HepG2 (cell line): ENCODE measurements around the gene TSC22D4. TPM values are rescaled to one million over a fixed set of nuclear protein-coding genes. Genes with fewer than 3 reads are reported as not detected.
A peak's percentile ranks its signal among the peaks of the same experiment; 100 is the strongest.

ENCODE experiments used
- DMAP1 ChIP-seq: IDR thresholded peaks from 2 replicates; pipeline ENCODE4 v1.6.1; 2016
- GLI4 ChIP-seq: sonication (generic); formaldehyde crosslinking; IDR thresholded peaks from 2 replicates; pipeline ENCODE4 v1.5.1; 2020; ENCODE audit warnings: missing genetic modification reagents, mild to moderate bottlenecking, moderate library complexity, borderline replicate concordance
- HNF4A ChIP-seq: sonication (generic); formaldehyde crosslinking; IDR thresholded peaks from 2 replicates; pipeline ENCODE4 v1.4.0; 2020; ENCODE audit warnings: missing genetic modification reagents
- HNRNPK ChIP-seq: fragments of 200-400 bp; formaldehyde crosslinking; IDR thresholded peaks from 2 replicates; pipeline ENCODE4 v1.6.1; 2018; ENCODE audit warnings: low read length, low read depth, moderate library complexity, mild to moderate bottlenecking; ENCODE audit not compliant: poor library complexity, severe bottlenecking
- KDM3A ChIP-seq: IDR thresholded peaks from 2 replicates; pipeline ENCODE4 v1.6.1; 2018; ENCODE audit warnings: low read depth, missing compliant biosample characterization
- KDM5B ChIP-seq: sonication (generic); formaldehyde crosslinking; IDR thresholded peaks from 2 replicates; pipeline ENCODE4 v1.4.0; 2020; ENCODE audit warnings: missing genetic modification reagents, mild to moderate bottlenecking, borderline replicate concordance
- KDM6A ChIP-seq: IDR thresholded peaks from 2 replicates; pipeline ENCODE4 v1.6.1; 2016; ENCODE audit warnings: low read depth
- MAZ ChIP-seq, 2 experiments: sonication (generic) in 1 of 2; formaldehyde crosslinking in 1 of 2; IDR thresholded peaks; 2 replicates each; pipeline versions ENCODE4 v1.5.0 to v1.6.1; 2012 to 2020; ENCODE audit warnings: low read depth in 2 of 2, mild to moderate bottlenecking in 2 of 2, borderline replicate concordance in 1 of 2, improper control_type of control experiment in 1 of 2, low read length in 1 of 2, missing genetic modification reagents in 1 of 2, moderate library complexity in 1 of 2
- NONO ChIP-seq, 2 experiments: fragments of 450-650 bp in 1 of 2; sonication (generic) in 1 of 2; formaldehyde crosslinking in 1 of 2; IDR thresholded peaks in 1 of 2; conservative IDR thresholded peaks in 1 of 2; 2 replicates each; pipeline versions ENCODE4 v1.6.1 to v1.8.0; 2017 to 2022; ENCODE audit warnings: mild to moderate bottlenecking in 1 of 2, missing genetic modification reagents in 1 of 2, moderate library complexity in 1 of 2
- NPAS2 ChIP-seq: sonication (generic); formaldehyde crosslinking; IDR thresholded peaks from 2 replicates; pipeline ENCODE4 v1.8.0; 2022; ENCODE audit warnings: mild to moderate bottlenecking, missing genetic modification reagents, borderline replicate concordance
- PHF8 ChIP-seq: sonication (generic); formaldehyde crosslinking; IDR thresholded peaks from 2 replicates; pipeline ENCODE4 v1.5.0; 2020; ENCODE audit warnings: missing genetic modification reagents
- POGZ ChIP-seq: sonication (generic); formaldehyde crosslinking; IDR thresholded peaks from 2 replicates; pipeline ENCODE4 v1.4.0; 2020; ENCODE audit warnings: mild to moderate bottlenecking, missing genetic modification reagents
- RXRB ChIP-seq: IDR thresholded peaks from 2 replicates; pipeline ENCODE4 v1.6.1; 2016; ENCODE audit warnings: borderline replicate concordance, missing genetic modification reagents, missing compliant biosample characterization
- SOX13 ChIP-seq, 3 experiments: fragments of 450-650 bp in 1 of 3; sonication (generic) in 1 of 3; formaldehyde crosslinking in 1 of 3; IDR thresholded peaks in 2 of 3; conservative IDR thresholded peaks in 1 of 3; 2 replicates each; pipeline versions ENCODE4 v1.5.0 to v1.6.1; 2016 to 2020; ENCODE audit warnings: antibody characterized with exemption in 1 of 3, mild to moderate bottlenecking in 1 of 3, missing compliant biosample characterization in 1 of 3, missing genetic modification reagents in 1 of 3, moderate library complexity in 1 of 3
- SP5 ChIP-seq: IDR thresholded peaks from 2 replicates; pipeline ENCODE4 v1.6.1; 2016; ENCODE audit warnings: low read depth, borderline replicate concordance
- SRY ChIP-seq: sonication (generic); formaldehyde crosslinking; IDR thresholded peaks from 2 replicates; pipeline ENCODE4 v1.8.0; 2022; ENCODE audit warnings: mild to moderate bottlenecking, missing genetic modification reagents
- TARDBP ChIP-seq: sonication (generic); formaldehyde crosslinking; IDR thresholded peaks from 2 replicates; pipeline ENCODE4 v1.8.0; 2022; ENCODE audit warnings: mild to moderate bottlenecking, missing genetic modification reagents
- TEAD3 ChIP-seq: optimal IDR thresholded peaks from 2 replicates; pipeline ENCODE3; 2016; ENCODE audit warnings: borderline replicate concordance
- ZFX ChIP-seq: sonication (generic); formaldehyde crosslinking; IDR thresholded peaks from 2 replicates; pipeline ENCODE4 v1.4.0; 2020; ENCODE audit warnings: mild to moderate bottlenecking, low read depth, missing genetic modification reagents, moderate library complexity
- ZNF143 ChIP-seq: sonication (generic); formaldehyde crosslinking; IDR thresholded peaks from 2 replicates; pipeline ENCODE4 v1.4.0; 2020; ENCODE audit warnings: missing genetic modification reagents
- ZNF883 ChIP-seq: sonication (generic); formaldehyde crosslinking; IDR thresholded peaks from 2 replicates; pipeline ENCODE4 v1.5.1; 2020; ENCODE audit warnings: mild to moderate bottlenecking, missing genetic modification reagents; ENCODE audit errors: not compliant biosample characterization
- polyA plus RNA-seq, 8 experiments: library from polyadenylated mRNA; depleted of rRNA in 3 of 8; stranded (reverse) in 7 of 8; unstranded in 1 of 8; fragments of >200 nt; fragmentation: Illumina TruSeq in 4 of 8; extraction: Trizol in 4 of 8; gene quantifications; 2 replicates each; pipeline versions ENCODE4 v1.2.1 to v1.2.3, GENCODE V29; 2011 to 2016; ENCODE audit warnings: low read depth in 4 of 8, missing spikeins in 1 of 8, mixed read lengths in 1 of 8; ENCODE audit not compliant: insufficient read depth in 1 of 8
- total RNA-seq, 5 experiments: library from RNA; depleted of rRNA; stranded (reverse); fragments of >200 nt; fragmentation: Illumina TruSeq; extraction: Trizol; gene quantifications; 2 replicates each; pipeline ENCODE4 v1.2.3, GENCODE V29; 2016; ENCODE audit warnings: low read depth in 1 of 5
- TF ChIP-seq, protein P1 (sequence below): sonication (generic); formaldehyde crosslinking; IDR thresholded peaks from 2 replicates; pipeline ENCODE4 v1.8.1; 2023; ENCODE audit warnings: mild to moderate bottlenecking, missing genetic modification reagents
- TF ChIP-seq, protein P2 (sequence below): sonication (generic); formaldehyde crosslinking; conservative IDR thresholded peaks from 2 replicates; pipeline ENCODE4 v1.4.0; 2020; ENCODE audit warnings: missing genetic modification reagents
- TF ChIP-seq, protein P3 (sequence below): IDR thresholded peaks from 2 replicates; pipeline ENCODE4 v1.6.1; 2016; ENCODE audit warnings: low read depth, control low read depth

Gene TSC22D4
- total and polyA plus RNA-seq, 2 of the 13 experiments (the other 11 are each of a cell fraction or from before 2014, with no cell fraction given): 7.7 to 8.7 TPM

DNA sequence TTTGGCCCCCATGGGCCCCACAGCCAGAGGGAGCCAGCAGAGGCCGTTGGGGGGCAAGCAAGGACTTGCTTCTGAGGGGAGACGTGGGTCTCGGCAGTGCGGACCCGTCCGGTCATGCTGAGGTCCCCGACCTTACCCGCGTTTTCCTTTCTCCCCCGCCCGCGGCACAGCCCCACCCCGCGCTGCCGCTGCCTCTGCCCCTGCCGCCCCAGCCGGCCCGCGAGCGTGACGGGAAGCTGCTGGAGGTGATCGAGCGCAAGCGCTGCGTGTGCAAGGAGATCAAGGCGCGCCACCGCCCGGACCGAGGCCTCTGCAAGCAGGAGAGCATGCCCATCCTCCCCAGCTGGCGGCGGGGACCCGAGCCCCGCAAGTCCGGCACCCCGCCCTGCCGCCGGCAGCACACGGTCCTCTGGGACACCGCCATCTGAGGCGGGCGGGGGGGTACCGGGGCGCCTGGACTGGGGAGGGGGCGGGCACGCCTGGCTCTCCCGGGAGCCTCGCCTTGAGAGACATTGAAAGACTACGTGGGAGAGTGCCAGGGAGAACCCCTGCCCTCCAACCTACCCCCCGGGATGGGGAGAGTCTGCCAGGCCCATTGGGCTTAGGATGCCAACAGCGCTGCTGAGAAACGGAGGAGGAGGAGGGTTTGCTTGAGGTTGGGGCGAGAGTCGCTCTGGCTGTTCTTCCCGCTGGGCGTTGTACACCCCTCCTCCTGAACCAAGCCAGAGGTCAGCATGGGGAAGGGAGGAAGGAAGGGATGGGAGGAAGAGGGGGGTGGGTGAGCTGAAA lies 14.7 kb upstream of the TSC22D4 start (continued):
- TF ChIP-seq, protein P1, sequence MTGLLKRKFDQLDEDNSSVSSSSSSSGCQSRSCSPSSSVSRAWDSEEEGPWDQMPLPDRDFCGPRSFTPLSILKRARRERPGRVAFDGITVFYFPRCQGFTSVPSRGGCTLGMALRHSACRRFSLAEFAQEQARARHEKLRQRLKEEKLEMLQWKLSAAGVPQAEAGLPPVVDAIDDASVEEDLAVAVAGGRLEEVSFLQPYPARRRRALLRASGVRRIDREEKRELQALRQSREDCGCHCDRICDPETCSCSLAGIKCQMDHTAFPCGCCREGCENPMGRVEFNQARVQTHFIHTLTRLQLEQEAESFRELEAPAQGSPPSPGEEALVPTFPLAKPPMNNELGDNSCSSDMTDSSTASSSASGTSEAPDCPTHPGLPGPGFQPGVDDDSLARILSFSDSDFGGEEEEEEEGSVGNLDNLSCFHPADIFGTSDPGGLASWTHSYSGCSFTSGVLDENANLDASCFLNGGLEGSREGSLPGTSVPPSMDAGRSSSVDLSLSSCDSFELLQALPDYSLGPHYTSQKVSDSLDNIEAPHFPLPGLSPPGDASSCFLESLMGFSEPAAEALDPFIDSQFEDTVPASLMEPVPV (CRISPR knock-in tag): no peak
- peak; percentile 38; the same call in 1 of the 2 replicates for TF ChIP-seq POGZ (CRISPR knock-in tag)
- peak; percentile 32 for TF ChIP-seq TEAD3 (CRISPR knock-in tag)
- TF ChIP-seq TARDBP: 0 out of 2 replicates have a peak, but pooled peaks have one; percentile 30
- TF ChIP-seq KDM6A (CRISPR knock-in tag): no peak
- no peak for TF ChIP-seq MAZ (IDR thresholded peaks at IDR 0.05; ENCODE audit: borderline replicate concordance, low read depth, low read length)
- peak; percentile 37; the same call in 1 of the 2 replicates for TF ChIP-seq MAZ (CRISPR knock-in tag; IDR thresholded peaks at IDR 0.05; ENCODE audit: low read depth)
- TF ChIP-seq NONO (IDR thresholded peaks at IDR 0.05): no peak
- peak; percentile 71 for TF ChIP-seq NONO (CRISPR knock-in tag; conservative IDR thresholded peaks at IDR 0.05)
- peak; percentile 69 for TF ChIP-seq ZNF883 (CRISPR knock-in tag)
- TF ChIP-seq HNF4A (CRISPR knock-in tag): 0 out of 2 replicates have a peak, but pooled peaks have one; percentile 18
- TF ChIP-seq SRY: 0 out of 2 replicates have a peak, but pooled peaks have one; percentile 19
- 0 out of 2 replicates have a peak, but pooled peaks have one; percentile 14 for TF ChIP-seq SP5 (CRISPR knock-in tag)
- TF ChIP-seq ZNF143 (CRISPR knock-in tag): 0 out of 2 replicates have a peak, but pooled peaks have one; percentile 41
- peak; percentile 80; the same call in 1 of the 2 replicates for TF ChIP-seq KDM3A (CRISPR knock-in tag)
- TF ChIP-seq, protein P2, sequence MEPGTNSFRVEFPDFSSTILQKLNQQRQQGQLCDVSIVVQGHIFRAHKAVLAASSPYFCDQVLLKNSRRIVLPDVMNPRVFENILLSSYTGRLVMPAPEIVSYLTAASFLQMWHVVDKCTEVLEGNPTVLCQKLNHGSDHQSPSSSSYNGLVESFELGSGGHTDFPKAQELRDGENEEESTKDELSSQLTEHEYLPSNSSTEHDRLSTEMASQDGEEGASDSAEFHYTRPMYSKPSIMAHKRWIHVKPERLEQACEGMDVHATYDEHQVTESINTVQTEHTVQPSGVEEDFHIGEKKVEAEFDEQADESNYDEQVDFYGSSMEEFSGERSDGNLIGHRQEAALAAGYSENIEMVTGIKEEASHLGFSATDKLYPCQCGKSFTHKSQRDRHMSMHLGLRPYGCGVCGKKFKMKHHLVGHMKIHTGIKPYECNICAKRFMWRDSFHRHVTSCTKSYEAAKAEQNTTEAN (CRISPR knock-in tag): peak; percentile 82
- TF ChIP-seq KDM5B (CRISPR knock-in tag): peak; percentile 79; the same call in 1 of the 2 replicates
- peak; percentile 43; the same call in 1 of the 2 replicates for TF ChIP-seq DMAP1
- TF ChIP-seq PHF8 (CRISPR knock-in tag): peak; percentile 68
- peak; percentile 59; the same call in 1 of the 2 replicates for TF ChIP-seq ZFX
- TF ChIP-seq GLI4 (CRISPR knock-in tag): 0 out of 2 replicates have a peak, but pooled peaks have one; percentile 51
- peak; percentile 48; the same call in 1 of the 2 replicates for TF ChIP-seq RXRB (CRISPR knock-in tag)
- TF ChIP-seq HNRNPK: peak; percentile 15
- TF ChIP-seq, protein P3, sequence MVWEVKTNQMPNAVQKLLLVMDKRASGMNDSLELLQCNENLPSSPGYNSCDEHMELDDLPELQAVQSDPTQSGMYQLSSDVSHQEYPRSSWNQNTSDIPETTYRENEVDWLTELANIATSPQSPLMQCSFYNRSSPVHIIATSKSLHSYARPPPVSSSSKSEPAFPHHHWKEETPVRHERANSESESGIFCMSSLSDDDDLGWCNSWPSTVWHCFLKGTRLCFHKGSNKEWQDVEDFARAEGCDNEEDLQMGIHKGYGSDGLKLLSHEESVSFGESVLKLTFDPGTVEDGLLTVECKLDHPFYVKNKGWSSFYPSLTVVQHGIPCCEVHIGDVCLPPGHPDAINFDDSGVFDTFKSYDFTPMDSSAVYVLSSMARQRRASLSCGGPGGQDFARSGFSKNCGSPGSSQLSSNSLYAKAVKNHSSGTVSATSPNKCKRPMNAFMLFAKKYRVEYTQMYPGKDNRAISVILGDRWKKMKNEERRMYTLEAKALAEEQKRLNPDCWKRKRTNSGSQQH: no peak
- no peak for TF ChIP-seq NPAS2 (CRISPR knock-in tag)
- TF ChIP-seq SOX13 (IDR thresholded peaks at IDR 0.05): no peak
- 0 out of 4 replicates have a peak, but pooled peaks of 1 of the 2 experiments have one; percentile 22 for TF ChIP-seq SOX13 (CRISPR knock-in tag; conservative IDR thresholded peaks at IDR 0.05 in 1 of 2, IDR thresholded peaks at IDR 0.05 in 1 of 2)
